ENCODE data around the gene AGO1.

The AGO1 gene

DNA sequence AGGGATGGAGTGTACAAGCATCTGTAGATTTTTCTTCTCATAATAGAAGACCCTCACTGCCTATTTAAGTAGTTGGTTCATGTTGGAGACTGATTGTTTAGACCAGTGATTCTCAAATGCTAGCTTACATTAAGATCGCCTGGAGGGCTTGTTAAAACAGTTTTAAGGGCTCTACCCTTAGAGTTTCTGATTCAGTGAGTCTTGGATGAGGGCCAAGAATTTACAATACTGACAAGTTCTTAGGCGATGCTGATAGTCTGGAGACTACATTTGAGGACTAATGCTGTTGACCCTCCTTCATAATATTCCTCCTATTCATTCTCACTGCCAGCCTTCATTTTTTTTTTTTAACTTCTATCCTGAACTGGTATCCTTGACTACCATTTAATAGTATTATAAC, 32.7 kb downstream of the AGO1 start:
- DNase-seq (ENCODE audit: low read depth), result no peak
- no peak overlapping the region for H3K4me3 ChIP-seq (ENCODE audit: low read length)
- TF ChIP-seq, protein P1, sequence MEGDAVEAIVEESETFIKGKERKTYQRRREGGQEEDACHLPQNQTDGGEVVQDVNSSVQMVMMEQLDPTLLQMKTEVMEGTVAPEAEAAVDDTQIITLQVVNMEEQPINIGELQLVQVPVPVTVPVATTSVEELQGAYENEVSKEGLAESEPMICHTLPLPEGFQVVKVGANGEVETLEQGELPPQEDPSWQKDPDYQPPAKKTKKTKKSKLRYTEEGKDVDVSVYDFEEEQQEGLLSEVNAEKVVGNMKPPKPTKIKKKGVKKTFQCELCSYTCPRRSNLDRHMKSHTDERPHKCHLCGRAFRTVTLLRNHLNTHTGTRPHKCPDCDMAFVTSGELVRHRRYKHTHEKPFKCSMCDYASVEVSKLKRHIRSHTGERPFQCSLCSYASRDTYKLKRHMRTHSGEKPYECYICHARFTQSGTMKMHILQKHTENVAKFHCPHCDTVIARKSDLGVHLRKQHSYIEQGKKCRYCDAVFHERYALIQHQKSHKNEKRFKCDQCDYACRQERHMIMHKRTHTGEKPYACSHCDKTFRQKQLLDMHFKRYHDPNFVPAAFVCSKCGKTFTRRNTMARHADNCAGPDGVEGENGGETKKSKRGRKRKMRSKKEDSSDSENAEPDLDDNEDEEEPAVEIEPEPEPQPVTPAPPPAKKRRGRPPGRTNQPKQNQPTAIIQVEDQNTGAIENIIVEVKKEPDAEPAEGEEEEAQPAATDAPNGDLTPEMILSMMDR (conservative IDR thresholded peaks at IDR 0.05; ENCODE audit: low read length), result no peak

DNA sequence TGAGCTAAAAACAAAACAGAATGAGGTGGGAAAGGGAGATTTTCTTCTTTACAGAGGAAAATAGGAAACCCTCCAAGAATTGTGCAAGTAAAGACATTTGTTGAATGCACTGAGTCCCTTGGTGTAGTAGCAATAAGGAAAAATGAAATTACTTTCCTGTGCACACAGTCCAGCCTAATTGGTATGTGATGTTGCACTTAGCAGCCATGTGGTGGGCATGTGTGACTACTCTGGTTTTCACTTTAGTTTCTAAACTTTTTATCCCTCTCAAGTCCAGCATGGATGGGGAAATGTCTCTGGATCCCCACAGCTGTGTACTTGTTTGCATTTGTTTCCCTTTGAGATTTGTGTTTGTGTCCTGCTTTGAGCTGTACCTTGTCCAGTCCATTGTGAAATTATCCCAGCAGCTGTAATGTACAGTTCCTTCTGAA, 40.8 kb downstream of the AGO1 start:
- DNase-seq (ENCODE audit: low read depth), result peak; percentile 84
- TF ChIP-seq, protein P1 (conservative IDR thresholded peaks at IDR 0.05; ENCODE audit: low read length), result no peak
- no peak overlapping the region for H3K4me3 ChIP-seq (ENCODE audit: low read length)

DNA sequence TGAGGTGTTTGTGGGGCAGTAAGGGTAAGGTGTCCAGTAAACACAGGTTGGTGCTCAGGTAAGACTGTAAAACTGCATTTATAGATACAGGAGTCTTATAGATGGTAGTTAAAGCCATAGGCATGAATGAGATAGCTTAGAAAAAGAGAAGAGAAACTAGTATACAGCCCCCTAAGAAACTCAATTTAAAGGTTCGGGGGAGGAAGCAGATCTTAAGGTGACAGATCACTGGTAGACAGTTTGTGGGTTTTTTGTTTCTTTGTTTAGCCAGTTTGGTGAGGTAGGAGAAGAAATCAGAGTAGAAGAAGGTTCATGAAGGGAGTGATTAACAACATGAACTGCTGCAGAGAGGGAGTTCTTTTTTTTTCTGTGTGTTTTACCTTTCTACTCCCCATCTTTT, 41.8 kb downstream of the AGO1 start:
- no peak overlapping the region for H3K4me3 ChIP-seq (ENCODE audit: low read length)
- TF ChIP-seq, protein P1 (conservative IDR thresholded peaks at IDR 0.05; ENCODE audit: low read length), result no peak
- no peak for DNase-seq (ENCODE audit: low read depth)

DNA sequence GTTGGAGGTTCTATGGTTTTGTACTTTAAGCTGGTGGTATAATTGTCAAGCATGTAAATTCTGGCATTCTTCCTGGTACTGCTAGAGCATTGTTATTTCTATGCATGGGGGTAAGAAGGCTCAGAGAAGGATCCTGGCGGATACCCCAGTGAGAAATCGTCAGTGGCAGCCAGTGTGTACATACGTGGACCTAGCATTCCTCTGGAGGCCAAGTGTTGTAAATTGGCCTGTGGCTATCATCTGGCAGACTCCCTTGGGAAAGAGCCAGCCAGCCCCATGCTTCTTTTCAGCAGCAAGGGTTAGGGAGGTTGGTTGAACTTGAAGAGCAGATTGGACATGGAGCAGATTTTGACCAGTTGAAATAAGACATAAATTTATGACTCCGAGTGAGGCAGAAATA, 42.7 kb downstream of the AGO1 start:
- DNase-seq (ENCODE audit: low read depth), result peak; percentile 86
- TF ChIP-seq, protein P1 (conservative IDR thresholded peaks at IDR 0.05; ENCODE audit: low read length), result no peak

DNA sequence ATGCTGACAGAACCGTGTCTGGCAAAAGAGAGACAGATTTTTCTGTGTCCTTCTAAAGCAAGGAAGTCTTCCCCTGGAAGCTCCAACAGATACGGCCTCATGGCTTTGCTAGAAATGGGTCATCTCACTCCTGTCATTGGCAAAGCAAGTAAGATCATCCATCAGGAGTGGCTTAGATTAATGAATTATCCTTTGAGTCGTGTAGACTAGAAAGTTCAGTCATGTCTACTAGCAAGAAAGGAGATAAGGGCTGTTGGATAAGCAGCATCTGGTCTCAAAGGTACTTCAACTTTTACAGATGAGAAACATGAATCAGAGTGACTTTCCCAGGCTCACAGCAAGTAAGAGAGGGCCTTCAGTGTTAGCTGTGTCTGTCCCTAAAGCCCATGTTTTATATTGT, 44.5 kb downstream of the AGO1 start:
- no peak for DNase-seq (ENCODE audit: low read depth)
- TF ChIP-seq, protein P1 (conservative IDR thresholded peaks at IDR 0.05; ENCODE audit: low read length), result no peak
- no peak overlapping the region for H3K4me3 ChIP-seq (ENCODE audit: low read length)

More for the DNA sequence above, 42.7 kb downstream of the AGO1 start:
- no peak overlapping the region for H3K4me3 ChIP-seq (ENCODE audit: low read length)

DNA sequence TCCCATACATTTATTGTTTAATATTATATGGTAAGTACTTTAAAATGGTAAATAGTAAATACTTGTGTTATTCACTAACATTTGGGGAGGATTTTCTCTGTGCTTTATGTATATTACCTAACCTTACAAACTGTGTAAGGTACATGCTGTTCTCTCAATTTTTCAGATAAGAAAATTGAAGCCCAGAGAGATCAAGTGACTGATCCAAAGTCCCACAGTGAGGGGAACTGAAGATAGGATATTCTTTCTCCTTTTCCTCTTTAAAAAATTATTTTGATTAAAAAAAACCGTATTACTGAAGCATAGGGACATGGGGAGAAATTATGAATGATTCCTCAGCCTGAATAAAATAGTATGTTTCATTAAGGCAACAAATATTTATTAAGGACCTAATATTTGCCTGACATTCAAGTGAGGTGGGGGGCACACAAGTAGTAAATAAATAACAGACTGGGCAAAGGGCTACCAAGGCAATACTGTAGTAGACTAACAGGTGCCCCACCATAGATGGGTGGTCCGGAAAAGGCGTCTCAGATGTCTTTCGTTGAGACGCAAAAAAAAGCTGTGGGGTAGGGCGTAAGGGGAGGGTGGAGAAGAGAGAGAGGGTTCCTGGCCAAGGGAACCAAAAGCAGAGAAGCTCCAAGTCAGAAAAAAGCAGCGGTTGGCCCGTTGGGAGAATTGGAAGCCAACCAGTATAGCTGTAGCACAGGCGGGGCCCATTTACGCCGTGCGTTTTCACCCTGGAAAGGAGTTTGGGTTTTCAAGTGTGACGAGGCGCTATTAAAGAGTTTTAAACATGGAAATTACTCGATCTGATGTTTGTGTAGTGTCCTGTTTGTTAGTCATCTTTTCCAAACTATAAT, 47.0 kb downstream of the AGO1 start:
- TF ChIP-seq, protein P1 (conservative IDR thresholded peaks at IDR 0.05; ENCODE audit: low read length), result no peak
- peak overlapping the region; percentile 81 for H3K4me3 ChIP-seq (ENCODE audit: low read length)
- peak; percentile 52 for DNase-seq (ENCODE audit: low read depth)

Data from AG10803 (cell line).